IPS DF 4.7 (cell line): ENCODE results near the gene NDUFS6.
"Not testable (repeated sequence)": the region's sequence is repeated elsewhere in the genome, so short reads cannot be mapped to it uniquely, and the experiment has no call there.

Source experiments
- DNase-seq: peaks from one replicate; pipeline ENCODE4 v3.0.0-alpha.2; 2013; ENCODE audit warnings: low spot score; ENCODE audit errors: extremely low read depth

NDUFS6 gene

GRCh38 chr5:1831677-1832313 lies 30.6 kb downstream of the NDUFS6 start:
- no peak for DNase-seq

- no peak for DNase-seq
These were observed 31.5 kb downstream of the NDUFS6 start for GRCh38 chr5:1832511-1833250.

- no peak for DNase-seq
These were observed 32.2 kb downstream of the NDUFS6 start for GRCh38 chr5:1833264-1834021.

- DNase-seq, result no peak
These were observed 32.9 kb downstream of the NDUFS6 start for GRCh38 chr5:1834022-1834551.

- no peak for DNase-seq
These were observed 33.7 kb downstream of the NDUFS6 start for GRCh38 chr5:1834721-1835429.

- no peak for DNase-seq
These were observed 34.2 kb downstream of the NDUFS6 start for GRCh38 chr5:1835431-1835830.

- no peak for DNase-seq
These were observed 35.1 kb downstream of the NDUFS6 start for GRCh38 chr5:1836176-1836890.

GRCh38 chr5:1836891-1837880 lies 36.0 kb downstream of the NDUFS6 start:
- DNase-seq, result no peak

- no peak for DNase-seq
These were observed 36.8 kb downstream of the NDUFS6 start for GRCh38 chr5:1838013-1838412.

- DNase-seq, result no peak
These were observed 38.9 kb downstream of the NDUFS6 start for GRCh38 chr5:1840071-1840547.

GRCh38 chr5:1840741-1841521 lies 39.7 kb downstream of the NDUFS6 start:
- DNase-seq, result no peak

- DNase-seq, result no peak
These were observed 41.0 kb downstream of the NDUFS6 start for GRCh38 chr5:1842004-1842819.

GRCh38 chr5:1843761-1844160 lies 42.6 kb downstream of the NDUFS6 start:
- not testable (repeated sequence) for DNase-seq

- DNase-seq, result no peak
These were observed 43.7 kb downstream of the NDUFS6 start for GRCh38 chr5:1844708-1845436.

GRCh38 chr5:1845696-1846095 lies 44.5 kb downstream of the NDUFS6 start:
- no peak for DNase-seq

- no peak for DNase-seq
These were observed 45.4 kb downstream of the NDUFS6 start for GRCh38 chr5:1846583-1846982.

- DNase-seq, result no peak
These were observed 45.8 kb downstream of the NDUFS6 start for GRCh38 chr5:1847056-1847455.
